Measurements from ENCODE around the gene MTMR3. TPM values are rescaled to one million over a fixed set of nuclear protein-coding genes. Genes with fewer than 3 reads are reported as not detected.

MTMR3 gene
- total RNA-seq, 1 donor = 26.9 TPM

- TF ChIP-seq, protein P1, sequence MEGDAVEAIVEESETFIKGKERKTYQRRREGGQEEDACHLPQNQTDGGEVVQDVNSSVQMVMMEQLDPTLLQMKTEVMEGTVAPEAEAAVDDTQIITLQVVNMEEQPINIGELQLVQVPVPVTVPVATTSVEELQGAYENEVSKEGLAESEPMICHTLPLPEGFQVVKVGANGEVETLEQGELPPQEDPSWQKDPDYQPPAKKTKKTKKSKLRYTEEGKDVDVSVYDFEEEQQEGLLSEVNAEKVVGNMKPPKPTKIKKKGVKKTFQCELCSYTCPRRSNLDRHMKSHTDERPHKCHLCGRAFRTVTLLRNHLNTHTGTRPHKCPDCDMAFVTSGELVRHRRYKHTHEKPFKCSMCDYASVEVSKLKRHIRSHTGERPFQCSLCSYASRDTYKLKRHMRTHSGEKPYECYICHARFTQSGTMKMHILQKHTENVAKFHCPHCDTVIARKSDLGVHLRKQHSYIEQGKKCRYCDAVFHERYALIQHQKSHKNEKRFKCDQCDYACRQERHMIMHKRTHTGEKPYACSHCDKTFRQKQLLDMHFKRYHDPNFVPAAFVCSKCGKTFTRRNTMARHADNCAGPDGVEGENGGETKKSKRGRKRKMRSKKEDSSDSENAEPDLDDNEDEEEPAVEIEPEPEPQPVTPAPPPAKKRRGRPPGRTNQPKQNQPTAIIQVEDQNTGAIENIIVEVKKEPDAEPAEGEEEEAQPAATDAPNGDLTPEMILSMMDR (IDR thresholded peaks at IDR 0.05; ENCODE audit: insufficient read depth, low read length) = no peak
- no peak for DNase-seq (ENCODE audit: low read depth)
- H3K4me3 ChIP-seq (ENCODE audit: low read depth, low read length) = no peak overlapping the region
Measured at GRCh38 chr22:29867851-29868250, 15.1 kb upstream of the MTMR3 start.

- no peak for DNase-seq (ENCODE audit: low read depth)
- TF ChIP-seq, protein P1 (IDR thresholded peaks at IDR 0.05; ENCODE audit: insufficient read depth, low read length) = no peak
- no peak overlapping the region for H3K4me3 ChIP-seq (ENCODE audit: low read depth, low read length)
Measured at GRCh38 chr22:29870574-29870973, 12.4 kb upstream of the MTMR3 start.

DNA sequence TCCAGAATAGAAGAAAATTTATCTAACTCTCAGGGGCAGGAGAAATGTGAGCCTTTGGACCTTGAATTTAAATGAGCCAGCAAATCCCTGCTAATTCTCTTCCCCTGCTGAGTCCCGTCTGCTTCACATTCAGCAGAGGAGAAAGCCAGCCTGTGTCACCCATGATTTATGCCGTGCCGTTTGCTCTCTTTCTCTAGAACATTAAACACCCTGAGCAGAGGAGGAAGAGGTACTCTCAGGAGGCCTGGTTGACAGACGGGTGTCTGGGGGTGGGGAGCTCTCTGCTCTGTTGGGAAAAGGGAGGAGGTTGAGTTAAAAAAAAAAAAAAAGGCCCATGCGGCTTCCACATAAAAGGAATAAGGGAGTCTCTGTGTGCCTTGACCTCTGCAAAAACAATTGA lies 11.3 kb upstream of the MTMR3 start:
- TF ChIP-seq, protein P1 (IDR thresholded peaks at IDR 0.05; ENCODE audit: insufficient read depth, low read length) = no peak
- DNase-seq (ENCODE audit: low read depth) = no peak
- H3K4me3 ChIP-seq (ENCODE audit: low read depth, low read length) = no peak overlapping the region

GRCh38 chr22:29872144-29872893 lies 10.7 kb upstream of the MTMR3 start:
- TF ChIP-seq, protein P1 (IDR thresholded peaks at IDR 0.05; ENCODE audit: insufficient read depth, low read length) = no peak
- no peak overlapping the region for H3K4me3 ChIP-seq (ENCODE audit: low read depth, low read length)
- no peak for DNase-seq (ENCODE audit: low read depth)

GRCh38 chr22:29872989-29873388 lies 10.0 kb upstream of the MTMR3 start:
- H3K4me3 ChIP-seq (ENCODE audit: low read depth, low read length) = no peak overlapping the region
- DNase-seq (ENCODE audit: low read depth) = no peak
- TF ChIP-seq, protein P1 (IDR thresholded peaks at IDR 0.05; ENCODE audit: insufficient read depth, low read length) = no peak

GRCh38 chr22:29873943-29874342 lies 9.0 kb upstream of the MTMR3 start:
- TF ChIP-seq, protein P1 (IDR thresholded peaks at IDR 0.05; ENCODE audit: insufficient read depth, low read length) = no peak
- DNase-seq (ENCODE audit: low read depth) = no peak

DNA sequence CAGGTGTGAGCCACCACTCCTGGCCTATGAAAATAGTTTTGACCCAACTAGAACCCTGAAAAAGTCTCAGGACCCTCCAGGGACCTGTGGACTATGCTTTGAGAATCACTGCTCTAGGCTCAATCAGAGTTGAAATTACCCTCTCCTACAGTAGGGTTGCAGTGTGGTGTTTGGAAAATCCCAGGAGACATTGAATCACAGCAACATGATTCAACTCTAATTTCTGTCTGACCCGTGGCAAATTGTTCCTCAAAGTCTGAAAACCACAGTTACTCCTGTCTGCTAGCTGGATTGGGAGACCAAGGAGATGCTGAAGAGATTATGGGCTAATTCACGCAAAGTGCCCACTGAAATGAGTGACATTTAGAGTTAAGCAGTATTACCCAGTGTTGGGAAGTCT lies 5.4 kb upstream of the MTMR3 start:
- TF ChIP-seq, protein P1 (IDR thresholded peaks at IDR 0.05; ENCODE audit: insufficient read depth, low read length) = no peak
- peak; percentile 65 for DNase-seq (ENCODE audit: low read depth)

More at GRCh38 chr22:29873943-29874342, 9.0 kb upstream of the MTMR3 start:
- no peak overlapping the region for H3K4me3 ChIP-seq (ENCODE audit: low read depth, low read length)

More for the DNA sequence above, 5.4 kb upstream of the MTMR3 start:
- no peak overlapping the region for H3K4me3 ChIP-seq (ENCODE audit: low read depth, low read length)
